Stimulated activated CD4-positive, alpha-beta T cell treated with anti-CD3 and anti-CD28 coated beads, Interleukin-2, amount 100 ng/mL, for 48 hours (primary cell): ENCODE measurements around the gene CLMN.
"Not testable (repeated sequence)": the region's sequence is repeated elsewhere in the genome, so short reads cannot be mapped to it uniquely, and the experiment has no call there.

Experiments
- DNase-seq, 2 donors: peaks; one replicate each; pipeline ENCODE4 v3.0.0-alpha.2; 2020

CLMN gene

GRCh38 chr14:95189367-95190132 is 130.2 kb downstream of the CLMN start:
- DNase-seq, result no peak

- DNase-seq, result no peak
Measured at GRCh38 chr14:95188380-95188779, 131.3 kb downstream of the CLMN start.

DNA sequence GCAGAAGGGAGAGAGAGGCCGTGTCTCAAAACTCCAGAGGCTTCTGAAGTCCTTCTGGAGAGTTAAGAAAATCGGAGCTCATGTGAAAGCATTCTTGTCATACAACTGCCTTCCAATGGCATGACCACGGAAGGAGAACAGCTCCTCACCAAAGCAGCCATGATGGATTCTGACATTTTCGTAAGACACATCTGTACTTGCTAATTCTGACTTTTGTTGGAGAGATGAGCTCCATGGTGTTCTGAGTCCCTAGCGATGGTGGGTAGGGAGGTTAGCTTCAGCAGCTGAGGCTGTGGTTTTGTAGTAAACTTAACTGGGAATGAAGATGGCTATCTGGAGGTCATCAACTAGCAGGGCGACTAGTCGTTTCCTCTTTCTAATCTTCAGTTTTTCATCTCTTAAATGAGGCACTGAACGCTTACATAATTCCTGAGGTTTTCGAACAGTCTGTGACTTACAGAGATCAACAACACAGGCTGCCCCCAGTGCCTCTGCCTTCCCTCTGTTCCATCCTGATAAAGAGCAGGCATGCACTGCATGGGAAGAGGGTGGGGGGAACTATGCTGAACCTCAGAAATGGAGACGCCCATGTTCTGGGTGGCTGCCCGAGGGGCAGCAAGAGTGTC is 133.8 kb downstream of the CLMN start:
- DNase-seq, result no peak

DNA sequence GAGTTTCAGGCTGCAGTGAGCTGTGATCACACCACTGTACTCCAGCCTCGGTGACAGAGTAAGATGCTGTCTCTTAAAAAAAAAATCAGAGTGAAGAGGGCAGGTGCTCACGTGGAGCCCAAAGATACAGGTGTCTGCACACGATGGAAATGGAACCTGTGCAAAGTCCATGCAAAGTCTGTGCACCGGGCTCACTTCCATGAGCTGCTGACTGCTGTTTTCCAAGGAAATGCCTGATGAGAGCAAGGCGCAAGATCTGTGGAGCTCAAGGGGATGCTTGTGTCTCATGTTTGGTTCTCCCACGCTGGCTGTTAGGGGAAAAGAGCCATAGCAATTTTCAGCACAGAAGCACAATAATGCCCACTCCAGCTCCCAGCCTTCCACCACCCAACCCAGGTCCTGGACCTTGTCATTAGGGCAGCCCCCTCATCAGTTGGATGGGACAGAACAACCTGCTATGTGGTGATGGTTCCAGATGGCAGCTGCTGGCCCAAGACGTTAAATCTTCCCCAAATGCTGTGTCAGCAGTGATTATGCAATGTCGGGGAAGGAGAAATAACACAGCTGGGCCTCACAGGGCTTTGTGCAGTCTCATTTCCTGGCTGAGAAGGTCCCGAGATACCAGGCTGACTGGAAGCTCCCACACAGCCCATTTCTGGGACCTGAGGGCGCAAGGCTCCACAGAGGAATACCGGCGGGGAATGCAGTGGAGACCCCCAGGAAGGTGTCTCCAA is 134.5 kb downstream of the CLMN start:
- no peak for DNase-seq

GRCh38 chr14:95184413-95184790 is 135.3 kb downstream of the CLMN start:
- no peak for DNase-seq

DNA sequence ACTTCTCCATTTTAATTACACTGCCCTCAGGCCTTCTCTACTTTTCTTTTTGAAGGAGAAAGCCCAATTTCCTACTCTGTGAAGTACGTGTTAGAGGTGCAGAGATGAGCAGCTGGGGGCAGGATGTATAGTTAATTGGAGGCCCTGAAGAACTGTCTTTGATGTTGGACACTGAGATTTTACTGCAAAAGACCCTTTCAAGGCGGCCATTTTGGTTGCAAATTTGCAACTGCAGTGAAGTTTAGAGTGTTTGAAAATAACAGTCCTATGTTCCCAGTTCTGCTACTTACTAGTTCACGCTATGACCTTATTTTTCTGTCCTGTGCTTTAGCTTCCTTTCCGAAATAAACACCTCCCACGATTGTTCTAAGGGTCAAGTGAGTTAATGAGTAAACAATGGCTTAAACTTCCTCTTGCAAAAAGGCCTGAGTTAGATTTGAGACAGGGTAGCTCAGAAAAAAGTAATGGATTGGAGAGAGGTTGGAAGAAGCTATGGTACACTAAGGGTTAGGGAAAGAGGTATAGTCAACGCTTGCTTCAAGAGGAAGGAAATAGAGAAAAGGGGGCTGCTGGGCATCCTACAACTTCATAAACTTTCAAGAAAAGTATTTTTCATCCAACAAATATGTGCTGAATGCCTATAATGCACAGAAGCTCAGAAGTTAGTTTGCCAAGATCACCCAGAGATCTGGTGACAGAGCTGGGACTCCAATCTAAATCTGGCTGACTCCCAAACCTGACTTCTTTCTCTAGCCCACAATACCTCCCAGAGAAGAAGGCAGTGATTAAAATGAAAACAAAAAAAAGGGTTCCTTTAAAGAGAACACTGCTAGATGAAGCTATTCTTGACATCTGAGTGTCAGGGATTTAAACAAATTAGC is 135.9 kb downstream of the CLMN start:
- DNase-seq, result no peak

DNA sequence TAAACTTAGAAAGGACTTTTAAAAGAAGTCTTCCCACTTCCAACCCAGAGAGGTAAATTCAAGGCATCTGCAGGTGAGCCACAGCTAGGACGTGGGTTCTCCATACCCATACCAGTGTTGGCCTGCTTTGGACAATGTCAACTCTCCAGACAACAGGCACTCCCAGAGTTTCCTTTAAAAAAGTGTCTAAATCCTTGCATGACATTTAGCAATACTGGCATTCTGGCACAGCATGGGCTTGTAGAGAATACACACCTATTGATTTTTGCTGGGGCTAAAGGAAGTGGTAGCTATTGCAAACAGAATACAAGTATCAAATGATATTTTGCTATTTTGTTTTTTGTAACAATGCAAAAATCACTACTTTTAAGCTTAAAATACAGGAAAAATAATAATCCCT is 136.6 kb downstream of the CLMN start:
- DNase-seq, result no peak

GRCh38 chr14:95182379-95182778 is 137.3 kb downstream of the CLMN start:
- DNase-seq, result no peak

- no peak for DNase-seq
Measured at GRCh38 chr14:95180966-95181741, 138.6 kb downstream of the CLMN start.

- DNase-seq, result not testable (repeated sequence)
Measured at GRCh38 chr14:95175670-95176069, 144.0 kb downstream of the CLMN start.

DNA sequence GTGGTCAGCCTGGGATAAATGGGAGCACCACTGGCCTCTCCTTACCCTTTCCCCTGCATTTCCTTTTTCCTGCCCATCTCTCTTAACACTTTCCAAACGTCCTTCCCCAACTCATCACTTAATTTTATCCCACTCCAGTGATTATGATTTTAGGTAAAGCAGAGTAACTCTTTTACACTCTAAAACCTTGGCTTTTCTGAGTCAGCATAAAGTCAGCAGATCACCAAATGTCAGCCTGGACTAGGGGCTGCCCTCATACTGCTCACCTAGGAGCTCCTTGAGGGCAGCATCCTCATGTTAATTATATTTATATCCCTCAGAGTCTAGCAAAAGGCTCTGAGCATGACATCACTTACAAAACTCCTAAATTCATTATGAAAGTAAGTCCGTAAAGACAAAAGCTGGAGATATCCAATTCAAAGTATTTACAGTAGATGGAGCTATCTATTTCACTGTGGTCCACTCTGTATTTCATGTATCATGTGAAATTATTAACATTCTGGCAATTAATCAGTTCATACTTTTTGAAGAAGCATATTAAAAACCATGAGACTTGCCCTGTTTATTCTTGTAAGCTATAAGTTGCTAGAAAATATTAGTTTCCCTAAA is 145.4 kb downstream of the CLMN start:
- DNase-seq, result no peak

GRCh38 chr14:95173518-95173917 is 146.2 kb downstream of the CLMN start:
- DNase-seq, result no peak

DNA sequence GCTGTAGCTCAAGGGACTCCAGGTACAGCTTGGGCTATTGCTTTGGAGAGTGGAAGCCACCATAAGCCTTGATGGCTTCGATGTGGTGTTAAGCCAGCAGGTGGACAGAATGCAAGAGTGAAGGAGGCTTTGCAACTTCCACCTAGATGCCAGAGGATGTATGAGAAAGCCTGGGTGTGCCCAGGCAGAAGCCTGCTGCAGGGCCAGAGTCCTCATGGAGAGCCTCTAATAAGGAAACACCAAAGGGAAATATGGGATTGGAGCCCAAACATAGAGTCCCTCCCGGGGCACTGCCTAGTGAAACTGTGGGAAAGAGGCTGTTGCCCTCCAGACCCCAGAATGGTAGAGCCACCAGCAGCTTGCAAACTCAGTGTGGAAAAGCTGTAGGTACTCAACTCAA is 152.5 kb downstream of the CLMN start:
- DNase-seq, result no peak

- DNase-seq, result no peak
Measured at GRCh38 chr14:95165517-95165916, 154.2 kb downstream of the CLMN start.

GRCh38 chr14:95164506-95164905 is 155.2 kb downstream of the CLMN start:
- no peak for DNase-seq

DNA sequence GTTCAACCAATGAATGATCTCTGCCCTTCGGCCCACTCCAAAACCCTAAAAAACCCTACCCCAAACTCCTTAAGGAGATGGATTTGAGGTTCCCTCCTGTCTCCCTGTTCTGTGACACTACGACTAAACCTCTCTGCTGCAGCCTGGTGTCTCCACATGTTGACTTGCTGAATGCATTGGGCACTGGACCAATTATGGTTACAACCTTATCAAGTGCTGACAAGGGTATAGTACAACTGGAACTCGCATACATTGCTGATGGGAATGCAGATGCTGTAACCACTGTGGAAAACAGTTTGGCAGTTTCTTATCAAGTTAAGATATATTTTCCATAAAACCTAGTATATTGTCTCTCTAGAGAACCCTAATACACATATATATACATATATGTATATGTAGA is 156.0 kb downstream of the CLMN start:
- DNase-seq, result no peak

DNA sequence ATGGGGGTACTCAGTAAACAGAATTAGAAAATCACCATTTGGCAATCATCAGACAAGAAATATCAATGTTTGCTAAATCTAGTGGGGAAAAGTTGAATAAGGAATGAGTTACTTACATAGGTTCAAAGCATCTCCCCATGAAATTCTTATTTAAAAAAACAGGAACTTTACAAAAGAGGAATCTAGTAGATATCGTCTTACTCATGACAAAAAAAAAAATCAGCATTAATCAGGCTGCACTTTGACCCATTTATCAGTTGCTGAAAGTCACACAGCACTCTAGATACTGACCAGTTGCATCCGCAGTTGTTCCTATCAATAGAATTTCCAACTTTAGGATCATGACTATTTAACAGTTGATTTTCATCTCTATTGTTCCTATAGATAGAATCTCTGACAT is 156.6 kb downstream of the CLMN start:
- no peak for DNase-seq

GRCh38 chr14:95162641-95163040 is 157.1 kb downstream of the CLMN start:
- no peak for DNase-seq

- peak; percentile 96 to 97 for DNase-seq
Measured at GRCh38 chr14:95157327-95158189, 162.2 kb downstream of the CLMN start, which contains the start of gene DICER1. TSS of gene DICER1 (minus strand) at chr14:95157529. CDS start at chr14:95133458, 24,071 bp downstream.

GRCh38 chr14:95157048-95157326 is 162.7 kb downstream of the CLMN start:
- DNase-seq, result no peak
